SK-N-SH treated with all-trans-retinoic acid at 6 μM for 48 hours (cell line): ENCODE data around the gene FPR2.

Experiments used
- ATAC-seq: fragments of 200-7000 bp; cut with Tn5 transposase; 3 replicates; pipeline ENCODE4 v1.9.1; 2020; ENCODE audit warnings: mild to moderate bottlenecking, moderate library complexity
- BACH2 ChIP-seq: fragments of 250-450 bp; sonication (Bioruptor Pico); IDR thresholded peaks from 2 replicates; pipeline ENCODE4 v1.9.0; 2021; ENCODE audit warnings: mild to moderate bottlenecking, borderline replicate concordance
- CSDC2 ChIP-seq: fragments of 250-450 bp; sonication (Bioruptor Pico); IDR thresholded peaks from 2 replicates; pipeline ENCODE4 v1.5.0; 2020; ENCODE audit warnings: mild to moderate bottlenecking, moderate library complexity
- GLIS3 ChIP-seq: fragments of 250-450 bp; sonication (Bioruptor Pico); IDR thresholded peaks from 2 replicates; pipeline ENCODE4 v1.5.0; 2020; ENCODE audit warnings: mild to moderate bottlenecking, moderate library complexity
- ISL1 ChIP-seq: fragments of 250-450 bp; sonication (Bioruptor Pico); IDR thresholded peaks from 2 replicates; pipeline ENCODE4 v2.1.2; 2022; ENCODE audit warnings: mild to moderate bottlenecking, moderate library complexity
- OSR1 ChIP-seq: fragments of 250-450 bp; sonication (Bioruptor Pico); IDR thresholded peaks from 2 replicates; pipeline ENCODE4 v1.8.0; 2022; ENCODE audit warnings: moderate library complexity, mild to moderate bottlenecking, inconsistent platforms
- PATZ1 ChIP-seq: fragments of 250-450 bp; sonication (Bioruptor Pico); IDR thresholded peaks from 2 replicates; pipeline ENCODE4 v1.8.0; 2020; ENCODE audit warnings: mild to moderate bottlenecking, moderate library complexity, borderline replicate concordance
- POU6F1 ChIP-seq: fragments of 250-450 bp; sonication (Bioruptor Pico); IDR thresholded peaks from 2 replicates; pipeline ENCODE4 v1.8.0; 2021; ENCODE audit warnings: low read depth, mild to moderate bottlenecking, moderate library complexity, borderline replicate concordance
- PPARA ChIP-seq: fragments of 250-450 bp; sonication (Bioruptor Pico); IDR thresholded peaks from 2 replicates; pipeline ENCODE4 v1.5.0; 2020; ENCODE audit warnings: mild to moderate bottlenecking, borderline replicate concordance
- TCF4 ChIP-seq: fragments of 250-450 bp; sonication (Bioruptor Pico); IDR thresholded peaks from 2 replicates; pipeline ENCODE4 v1.8.0; 2021; ENCODE audit warnings: mild to moderate bottlenecking, moderate library complexity, borderline replicate concordance
- TOX ChIP-seq: fragments of 250-450 bp; sonication (Bioruptor Pico); IDR thresholded peaks from 2 replicates; pipeline ENCODE4 v1.8.0; 2021; ENCODE audit warnings: mild to moderate bottlenecking, moderate library complexity, borderline replicate concordance
- ZFP3 ChIP-seq: fragments of 250-450 bp; sonication (Bioruptor Pico); IDR thresholded peaks from 2 replicates; pipeline ENCODE4 v1.5.0; 2020; ENCODE audit warnings: mild to moderate bottlenecking, moderate library complexity
- ZFP30 ChIP-seq: fragments of 450-650 bp; formaldehyde crosslinking; IDR thresholded peaks from 2 replicates; pipeline ENCODE4 v1.5.0; 2022; ENCODE audit warnings: mild to moderate bottlenecking, moderate library complexity
- ZNF565 ChIP-seq: fragments of 450-650 bp; formaldehyde crosslinking; conservative IDR thresholded peaks from 2 replicates; pipeline ENCODE4 v1.5.0; 2020; ENCODE audit warnings: low read depth, mild to moderate bottlenecking, moderate library complexity
- ZNF70 ChIP-seq: fragments of 450-650 bp; formaldehyde crosslinking; IDR thresholded peaks from 2 replicates; pipeline ENCODE4 v1.5.0; 2020; ENCODE audit warnings: mild to moderate bottlenecking, moderate library complexity
- ZNF8 ChIP-seq: fragments of 450-650 bp; formaldehyde crosslinking; IDR thresholded peaks from 2 replicates; pipeline ENCODE4 v1.5.0; 2020; ENCODE audit warnings: mild to moderate bottlenecking, moderate library complexity
- TF ChIP-seq, protein P1 (sequence below): fragments of 250-450 bp; sonication (Bioruptor Pico); IDR thresholded peaks from 2 replicates; pipeline ENCODE4 v1.5.1; 2021; ENCODE audit warnings: mild to moderate bottlenecking, moderate library complexity

FPR2 gene

GRCh38 chr19:51798062-51798461 lies 37.1 kb downstream of the FPR2 start:
- no peak for TF ChIP-seq ISL1 (CRISPR knock-in tag)
- no peak for ATAC-seq

GRCh38 chr19:51799034-51799773 lies 38.2 kb downstream of the FPR2 start:
- ATAC-seq = peak; percentile 100
- TF ChIP-seq POU6F1 (CRISPR knock-in tag) (no peak), ZFP3 (CRISPR knock-in tag) (0 out of 2 replicates have a peak, but pooled peaks have one; percentile 36)

- no peak for TF ChIP-seq ISL1 (CRISPR knock-in tag)
- TF ChIP-seq OSR1 = no peak
- TF ChIP-seq ZNF8 (CRISPR knock-in tag) = no peak
- no peak for TF ChIP-seq GLIS3 (CRISPR knock-in tag)
- no peak for TF ChIP-seq ZNF565
- no peak for TF ChIP-seq PPARA (CRISPR knock-in tag)
- TF ChIP-seq ZFP30 (CRISPR knock-in tag) = no peak
- no peak for TF ChIP-seq ZFP3 (CRISPR knock-in tag)
- no peak for TF ChIP-seq CSDC2 (CRISPR knock-in tag)
- no peak for TF ChIP-seq POU6F1 (CRISPR knock-in tag)
- TF ChIP-seq, all 23 proteins: peak for 0
- peak; percentile 57; the same call in 2 of the 3 replicates for ATAC-seq
Measured at GRCh38 chr19:51799774-51800472, 38.9 kb downstream of the FPR2 start.

DNA sequence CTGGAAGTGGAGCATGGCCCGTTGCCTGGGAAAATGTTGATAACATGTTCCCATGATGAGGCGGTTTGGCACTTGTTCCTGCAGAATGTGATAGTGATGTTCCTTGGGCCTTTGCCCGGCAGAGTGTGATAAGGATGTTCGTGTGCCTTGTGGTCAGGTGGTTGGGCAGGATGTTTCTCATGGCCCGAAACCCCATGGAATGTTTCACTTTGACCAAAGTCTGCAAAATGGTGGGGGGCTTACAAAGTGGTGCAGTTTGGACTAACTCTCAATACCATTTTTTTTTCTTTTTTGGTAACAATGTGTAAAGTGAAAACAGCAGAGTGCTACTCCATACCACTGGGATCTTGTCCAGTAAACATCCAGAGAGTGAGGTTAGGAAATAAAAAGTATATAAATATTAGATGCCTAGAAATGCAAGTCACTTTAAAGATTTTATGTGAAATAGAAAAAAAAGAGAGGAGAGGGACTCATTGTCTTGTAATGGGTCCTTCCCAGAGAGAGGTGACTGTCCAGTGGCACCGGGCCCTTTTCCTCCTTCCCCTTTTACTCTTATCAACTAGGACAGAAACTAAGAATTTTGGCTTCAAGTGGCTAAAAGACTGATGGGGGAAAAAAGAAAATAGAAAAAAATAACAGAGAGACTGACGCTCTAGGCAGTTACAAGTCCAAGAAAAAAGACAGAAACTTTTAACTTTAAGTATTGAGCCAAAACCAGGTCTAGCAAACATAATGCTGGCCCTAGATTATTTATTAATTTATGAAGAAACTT lies 39.7 kb downstream of the FPR2 start:
- no peak for ATAC-seq
- no peak for TF ChIP-seq ZFP30 (CRISPR knock-in tag)
- no peak for TF ChIP-seq PPARA (CRISPR knock-in tag)
- TF ChIP-seq ZFP3 (CRISPR knock-in tag) = no peak
- TF ChIP-seq BACH2 (CRISPR knock-in tag) = no peak
- TF ChIP-seq ZNF70 (CRISPR knock-in tag) = no peak
- no peak for TF ChIP-seq ZNF565
- TF ChIP-seq, protein P1, sequence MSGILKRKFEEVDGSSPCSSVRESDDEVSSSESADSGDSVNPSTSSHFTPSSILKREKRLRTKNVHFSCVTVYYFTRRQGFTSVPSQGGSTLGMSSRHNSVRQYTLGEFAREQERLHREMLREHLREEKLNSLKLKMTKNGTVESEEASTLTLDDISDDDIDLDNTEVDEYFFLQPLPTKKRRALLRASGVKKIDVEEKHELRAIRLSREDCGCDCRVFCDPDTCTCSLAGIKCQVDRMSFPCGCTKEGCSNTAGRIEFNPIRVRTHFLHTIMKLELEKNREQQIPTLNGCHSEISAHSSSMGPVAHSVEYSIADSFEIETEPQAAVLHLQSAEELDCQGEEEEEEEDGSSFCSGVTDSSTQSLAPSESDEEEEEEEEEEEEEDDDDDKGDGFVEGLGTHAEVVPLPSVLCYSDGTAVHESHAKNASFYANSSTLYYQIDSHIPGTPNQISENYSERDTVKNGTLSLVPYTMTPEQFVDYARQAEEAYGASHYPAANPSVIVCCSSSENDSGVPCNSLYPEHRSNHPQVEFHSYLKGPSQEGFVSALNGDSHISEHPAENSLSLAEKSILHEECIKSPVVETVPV (CRISPR knock-in tag) = no peak
- TF ChIP-seq POU6F1 (CRISPR knock-in tag) = no peak
- no peak for TF ChIP-seq TOX (CRISPR knock-in tag)
- TF ChIP-seq TCF4 (CRISPR knock-in tag) = no peak
- no peak for TF ChIP-seq ZNF8 (CRISPR knock-in tag)
- no peak for TF ChIP-seq PATZ1 (CRISPR knock-in tag)
